HFF-Myc (cell line): ENCODE results near the gene LSM10.

Source experiments
- DNase-seq: peaks from one replicate; pipeline ENCODE4 v3.0.0-alpha.2; 2011; ENCODE audit warnings: low read depth; ENCODE audit errors: extremely low read depth
- H3K4me3 ChIP-seq: replicated peaks from 2 replicates; pipeline ENCODE4 v1.5.1; 2011; ENCODE audit warnings: low read depth, mild to moderate bottlenecking, control low read depth, low read length
- TF ChIP-seq, protein P1 (sequence below): IDR thresholded peaks from 2 replicates; pipeline ENCODE4 v1.5.1; 2012; ENCODE audit warnings: mild to moderate bottlenecking, low read depth, low read length, control low read depth; ENCODE audit errors: missing control alignments

The LSM10 gene

DNA sequence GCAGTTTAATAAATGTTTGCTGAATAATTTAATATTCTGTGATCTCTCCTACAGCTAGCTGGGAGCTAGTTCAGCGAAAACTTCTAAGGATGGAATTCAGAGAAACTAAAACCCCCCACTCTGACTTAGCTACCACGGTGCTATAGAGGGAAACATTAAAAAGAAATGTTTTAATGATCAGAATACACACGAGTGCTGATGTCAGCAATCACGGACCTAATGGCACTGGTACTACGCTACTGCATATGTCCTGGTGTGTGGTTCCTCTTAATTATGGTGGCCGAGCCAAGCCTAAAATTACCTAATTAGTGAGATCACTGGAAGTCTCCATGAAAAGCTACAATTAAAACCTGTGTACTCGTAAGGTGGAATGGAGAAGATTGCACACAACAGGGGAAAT, 23.9 kb upstream of the LSM10 start:
- no peak overlapping the region for H3K4me3 ChIP-seq
- TF ChIP-seq, protein P1, sequence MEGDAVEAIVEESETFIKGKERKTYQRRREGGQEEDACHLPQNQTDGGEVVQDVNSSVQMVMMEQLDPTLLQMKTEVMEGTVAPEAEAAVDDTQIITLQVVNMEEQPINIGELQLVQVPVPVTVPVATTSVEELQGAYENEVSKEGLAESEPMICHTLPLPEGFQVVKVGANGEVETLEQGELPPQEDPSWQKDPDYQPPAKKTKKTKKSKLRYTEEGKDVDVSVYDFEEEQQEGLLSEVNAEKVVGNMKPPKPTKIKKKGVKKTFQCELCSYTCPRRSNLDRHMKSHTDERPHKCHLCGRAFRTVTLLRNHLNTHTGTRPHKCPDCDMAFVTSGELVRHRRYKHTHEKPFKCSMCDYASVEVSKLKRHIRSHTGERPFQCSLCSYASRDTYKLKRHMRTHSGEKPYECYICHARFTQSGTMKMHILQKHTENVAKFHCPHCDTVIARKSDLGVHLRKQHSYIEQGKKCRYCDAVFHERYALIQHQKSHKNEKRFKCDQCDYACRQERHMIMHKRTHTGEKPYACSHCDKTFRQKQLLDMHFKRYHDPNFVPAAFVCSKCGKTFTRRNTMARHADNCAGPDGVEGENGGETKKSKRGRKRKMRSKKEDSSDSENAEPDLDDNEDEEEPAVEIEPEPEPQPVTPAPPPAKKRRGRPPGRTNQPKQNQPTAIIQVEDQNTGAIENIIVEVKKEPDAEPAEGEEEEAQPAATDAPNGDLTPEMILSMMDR: no peak
- no peak for DNase-seq

DNA sequence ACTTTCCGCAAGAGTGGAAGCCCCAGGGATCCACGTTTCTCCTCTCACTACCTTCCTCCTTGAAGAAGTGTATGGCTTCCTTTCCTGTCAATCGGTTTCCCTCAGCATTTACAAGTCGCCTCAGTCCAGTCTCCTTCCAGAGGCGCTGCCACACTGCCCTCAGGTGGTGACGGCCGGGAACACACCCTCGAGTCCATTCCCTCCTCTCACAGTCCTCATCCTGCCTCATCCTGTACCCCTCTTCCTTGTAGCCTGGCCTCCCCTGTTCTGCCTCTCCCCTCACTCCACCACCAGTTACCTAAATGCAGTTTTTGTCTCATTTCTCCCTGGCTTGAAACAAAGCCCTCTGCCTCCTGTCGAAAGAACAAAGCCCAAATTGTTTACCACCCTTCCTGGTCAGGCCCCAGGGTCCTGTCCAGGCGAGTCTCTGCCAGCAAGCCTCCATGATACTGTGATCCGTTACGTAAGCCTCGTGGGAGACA, 23.2 kb upstream of the LSM10 start:
- TF ChIP-seq, protein P1: peak; percentile 97

DNA sequence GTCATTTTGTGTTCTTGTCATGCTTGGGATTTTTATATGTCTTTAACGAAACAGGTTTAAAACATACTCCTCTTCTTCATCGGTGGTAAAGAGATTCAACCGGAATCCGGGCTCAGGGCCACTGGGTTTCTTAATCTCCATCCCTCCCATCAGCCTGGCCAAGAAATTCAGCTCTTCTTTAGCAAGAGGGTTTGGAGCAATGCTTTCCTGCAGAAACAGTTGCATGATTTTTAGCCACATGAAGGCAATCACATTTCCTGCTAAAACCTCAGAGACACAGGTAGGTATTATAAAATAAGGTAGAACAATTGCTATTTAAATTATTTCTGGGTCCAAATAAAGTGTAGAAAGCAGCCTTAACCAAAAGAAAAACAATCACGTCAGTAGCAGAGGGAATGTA, 22.7 kb upstream of the LSM10 start:
- H3K4me3 ChIP-seq: no peak overlapping the region
- no peak for DNase-seq
- TF ChIP-seq, protein P1: no peak

More for the DNA sequence above, 23.2 kb upstream of the LSM10 start:
- DNase-seq: peak; percentile 76
- H3K4me3 ChIP-seq: no peak overlapping the region

DNA sequence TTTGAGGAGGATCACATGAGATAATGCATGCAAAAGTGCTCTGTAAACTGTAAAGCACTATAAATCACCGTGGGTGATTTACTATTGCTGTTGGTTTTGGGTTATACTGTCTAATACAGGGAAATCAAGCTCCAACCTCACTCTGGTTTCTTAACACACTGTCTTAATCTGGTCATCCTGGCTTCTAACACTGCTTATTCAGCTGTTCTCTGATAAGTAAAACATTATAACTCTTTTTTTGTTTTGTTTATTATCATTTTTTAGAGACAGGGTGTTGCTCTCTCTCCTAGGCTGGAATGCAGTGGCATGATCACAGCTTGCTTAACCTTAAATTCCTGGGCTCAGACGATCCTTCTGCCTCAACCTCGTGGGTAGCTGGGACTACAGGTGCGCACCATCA, 21.9 kb upstream of the LSM10 start:
- TF ChIP-seq, protein P1: no peak
- DNase-seq: no peak
- no peak overlapping the region for H3K4me3 ChIP-seq

DNA sequence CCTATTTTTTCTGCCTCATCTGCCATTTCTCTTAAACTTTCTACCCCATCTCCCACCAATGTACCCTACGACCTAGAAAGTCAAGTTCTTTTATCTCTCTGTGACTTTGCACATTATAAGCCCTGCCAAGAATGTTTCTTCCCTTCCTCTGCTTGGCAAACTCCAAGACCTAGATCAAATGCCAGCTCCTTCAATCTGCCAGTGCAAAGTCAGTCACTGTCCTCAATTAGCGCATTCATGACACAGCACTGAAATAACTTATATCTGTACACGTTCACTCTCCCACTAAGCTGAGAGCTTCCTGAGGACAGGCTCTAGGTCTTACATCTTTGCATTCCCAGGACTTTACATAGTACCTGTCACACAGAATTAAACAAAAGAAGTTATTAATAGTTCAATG, 21.4 kb upstream of the LSM10 start:
- no peak overlapping the region for H3K4me3 ChIP-seq
- TF ChIP-seq, protein P1: no peak
- DNase-seq: no peak

DNA sequence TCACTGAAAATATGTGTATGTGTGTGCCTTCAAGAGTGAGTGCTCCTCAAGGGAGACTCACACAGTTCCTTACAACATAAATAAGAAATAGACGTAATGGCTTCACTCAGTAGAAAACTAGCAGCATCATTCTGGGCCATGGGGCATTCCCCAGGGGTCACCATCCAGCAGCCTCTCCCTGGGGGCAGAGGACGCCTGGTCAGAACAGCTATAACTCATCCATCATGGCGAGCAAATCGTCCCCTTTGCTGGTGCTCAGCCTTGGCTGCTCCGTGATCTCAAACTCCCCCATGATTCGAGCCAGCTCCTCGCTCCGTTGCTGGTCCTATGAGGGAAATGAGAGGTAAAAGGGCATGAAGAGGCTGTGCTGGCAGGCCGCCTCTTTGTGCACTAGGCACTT, 20.2 kb upstream of the LSM10 start:
- TF ChIP-seq, protein P1: no peak
- H3K4me3 ChIP-seq: no peak overlapping the region
- DNase-seq: no peak

DNA sequence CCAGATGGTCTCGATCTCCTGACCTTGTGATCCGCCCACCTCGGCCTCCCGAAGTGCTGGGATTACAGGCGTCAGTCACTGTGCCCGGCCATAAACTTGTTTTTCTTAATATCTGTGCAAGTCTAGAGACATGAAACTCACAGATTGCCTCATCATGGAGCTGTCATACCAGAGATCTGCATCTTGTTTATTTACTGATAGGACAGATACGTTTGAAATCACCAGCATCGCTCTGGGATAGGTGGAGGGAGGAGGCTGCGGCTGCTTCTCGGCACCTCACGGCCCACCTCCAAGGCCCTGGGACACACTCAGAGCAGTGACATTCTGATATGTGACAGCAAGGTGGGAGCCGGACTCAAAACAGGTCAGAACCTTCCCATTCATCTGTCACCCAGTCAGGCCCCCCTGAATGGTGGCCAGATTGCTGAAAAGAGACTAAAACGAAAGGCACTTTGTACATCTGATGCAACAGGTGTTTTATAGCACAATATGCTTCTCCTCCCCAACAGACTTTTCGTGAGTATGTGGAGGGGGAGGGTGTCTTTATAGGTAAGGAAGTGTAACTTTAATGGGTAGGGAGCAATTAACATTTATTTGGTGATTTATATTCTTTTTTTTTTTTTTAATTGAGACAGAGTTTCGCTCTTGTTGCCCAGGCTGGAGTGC, 18.1 kb upstream of the LSM10 start:
- DNase-seq: no peak
- TF ChIP-seq, protein P1: no peak
- no peak overlapping the region for H3K4me3 ChIP-seq
